ENCODE measurements around the gene TAS2R42.

Gene TAS2R42, protein sequence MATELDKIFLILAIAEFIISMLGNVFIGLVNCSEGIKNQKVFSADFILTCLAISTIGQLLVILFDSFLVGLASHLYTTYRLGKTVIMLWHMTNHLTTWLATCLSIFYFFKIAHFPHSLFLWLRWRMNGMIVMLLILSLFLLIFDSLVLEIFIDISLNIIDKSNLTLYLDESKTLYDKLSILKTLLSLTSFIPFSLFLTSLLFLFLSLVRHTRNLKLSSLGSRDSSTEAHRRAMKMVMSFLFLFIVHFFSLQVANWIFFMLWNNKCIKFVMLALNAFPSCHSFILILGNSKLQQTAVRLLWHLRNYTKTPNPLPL
- total RNA-seq = 0 reads per million in 3 experiments

- no peak for DNase-seq
Measured at GRCh38 chr12:11186837-11187236, at the start of gene TAS2R42. Gene TAS2R42, minus strand, starts transcription at chr12:11186937. Its CDS starts 0 bp downstream, at chr12:11186937.

GRCh38 chr12:11233532-11233931, 46.8 kb upstream of the TAS2R42 start:
- no peak for DNase-seq

DNA sequence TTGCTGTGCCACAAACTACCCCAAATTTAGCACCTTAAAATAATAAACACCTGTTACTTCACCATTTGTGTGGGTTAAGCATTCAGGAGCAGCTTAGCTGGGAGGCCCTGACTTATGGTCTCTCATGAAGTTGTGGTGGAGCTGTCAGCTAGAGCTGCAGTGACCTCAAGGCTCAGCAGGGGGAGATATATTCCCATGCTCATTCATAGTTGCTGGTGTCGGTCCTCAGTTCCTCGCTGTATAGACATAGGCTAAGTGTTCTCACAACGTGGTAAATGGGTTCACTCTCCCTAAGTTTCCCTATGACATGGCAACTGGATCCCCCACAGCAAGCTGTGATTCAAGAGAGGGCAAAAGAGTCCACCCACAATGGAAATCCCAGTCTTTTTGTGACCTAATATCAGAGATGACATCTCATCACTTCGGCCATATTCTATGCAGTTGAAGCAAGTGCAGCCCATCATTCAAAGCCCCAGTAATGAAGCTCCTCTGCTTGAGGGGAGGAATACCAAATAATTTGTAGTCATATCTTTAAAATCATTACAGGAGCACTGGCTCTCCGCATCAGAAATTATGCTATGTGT, 41.7 kb upstream of the TAS2R42 start:
- DNase-seq = peak; percentile 12

DNA sequence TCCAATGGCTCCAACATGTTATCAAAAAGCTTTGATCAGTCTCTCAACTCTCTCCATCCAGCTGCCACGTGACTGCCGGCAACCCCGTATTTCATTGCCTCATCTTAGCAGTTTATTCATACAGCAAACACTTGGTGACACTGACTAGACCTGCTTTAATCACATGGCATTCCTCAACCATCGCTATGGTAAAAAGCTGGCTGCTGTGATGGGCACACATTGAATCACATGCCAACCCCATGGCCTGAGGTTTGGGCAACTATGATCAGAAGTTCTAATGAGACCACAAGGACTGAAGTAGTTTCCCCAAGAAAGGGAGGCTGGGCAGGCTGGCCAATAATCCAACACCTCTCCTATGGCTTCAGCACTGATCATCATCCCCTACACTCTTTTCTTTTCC, 40.6 kb upstream of the TAS2R42 start:
- DNase-seq = no peak

- no peak for DNase-seq
Measured at GRCh38 chr12:11209113-11209512, 22.4 kb upstream of the TAS2R42 start.

GRCh38 chr12:11204173-11204572, 17.4 kb upstream of the TAS2R42 start:
- no peak for DNase-seq

GRCh38 chr12:11202811-11203210, 16.1 kb upstream of the TAS2R42 start:
- DNase-seq = no peak

- no peak for DNase-seq
Measured at GRCh38 chr12:11183011-11183410, 3.7 kb downstream of the TAS2R42 start.

GRCh38 chr12:11182529-11182928, 4.2 kb downstream of the TAS2R42 start:
- no peak for DNase-seq

GRCh38 chr12:11178250-11178649, 8.5 kb downstream of the TAS2R42 start:
- DNase-seq = no peak

GRCh38 chr12:11174022-11174421, 12.7 kb downstream of the TAS2R42 start:
- DNase-seq = no peak

- no peak for DNase-seq
Measured at GRCh38 chr12:11171969-11172675, 14.6 kb downstream of the TAS2R42 start.

- DNase-seq = peak; percentile 83
Measured at GRCh38 chr12:11171145-11171968, 15.4 kb downstream of the TAS2R42 start, which contains the start of gene SMIM10L1. Gene SMIM10L1, plus strand, starts transcription at chr12:11171194. Its CDS starts 163 bp downstream, at chr12:11171357.

GRCh38 chr12:11170810-11171144, 16.0 kb downstream of the TAS2R42 start:
- no peak for DNase-seq

GRCh38 chr12:11166300-11166699, 20.4 kb downstream of the TAS2R42 start:
- DNase-seq = no peak

DNA sequence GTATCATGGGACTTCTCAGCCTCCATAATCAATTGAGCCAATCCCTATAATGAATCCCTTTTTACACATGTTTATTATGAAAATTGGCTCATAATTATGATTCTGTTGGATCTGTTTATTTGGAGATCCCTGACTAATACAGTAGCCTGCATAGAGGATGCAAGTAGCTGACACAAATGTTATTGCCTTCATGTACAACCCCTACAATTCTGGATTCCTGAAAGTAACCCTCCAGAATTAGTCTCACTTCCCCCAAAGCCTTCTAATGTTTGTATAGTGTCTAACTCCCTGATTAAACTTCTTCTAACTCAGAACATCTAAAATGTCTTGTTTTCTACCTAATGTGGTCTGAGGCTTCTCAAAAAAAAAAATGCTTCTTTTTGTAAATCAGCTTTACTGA, 22.4 kb downstream of the TAS2R42 start:
- no peak for DNase-seq

- no peak for DNase-seq
Measured at GRCh38 chr12:11162502-11162901, 24.2 kb downstream of the TAS2R42 start.

- DNase-seq = no peak
Measured at GRCh38 chr12:11158885-11159444, 27.8 kb downstream of the TAS2R42 start.

- no peak for DNase-seq
Measured at GRCh38 chr12:11154400-11154925, 32.3 kb downstream of the TAS2R42 start.

DNA sequence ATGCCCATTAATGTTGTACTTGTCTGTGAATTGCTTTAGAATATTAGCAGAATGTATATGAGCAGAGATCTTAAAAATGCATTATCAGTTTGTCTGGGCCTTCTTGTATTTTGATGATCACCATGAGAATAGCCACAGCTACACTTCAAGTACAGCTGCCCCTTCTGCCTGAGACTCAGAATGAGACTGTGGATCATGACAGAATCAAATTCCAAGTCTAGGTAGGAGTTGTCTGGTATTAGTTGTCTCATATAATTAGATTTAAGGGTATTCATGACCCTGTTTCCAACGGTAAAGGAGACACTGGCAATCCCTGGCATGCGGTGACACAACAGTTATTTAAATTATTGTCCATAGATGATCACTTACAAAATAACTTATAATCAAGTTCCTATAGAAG, 34.0 kb downstream of the TAS2R42 start:
- no peak for DNase-seq

- DNase-seq = no peak
Measured at GRCh38 chr12:11150832-11151231, 35.9 kb downstream of the TAS2R42 start.

GRCh38 chr12:11147420-11147819, 39.3 kb downstream of the TAS2R42 start:
- DNase-seq = no peak

All from central memory CD4-positive, alpha-beta T cell (primary cell).